ENCODE results near the gene PLEKHM3.

GRCh38 chr2:207930747-207931146 is 94.6 kb downstream of the PLEKHM3 start:
- TF ChIP-seq CTCF (IDR thresholded peaks at IDR 0.05) (peak in 3 of 7 experiments; percentile 22 to 45 (median 27)), POLR2A (IDR thresholded peaks at IDR 0.05) (peak in 2 of 3 donors; percentile 48 to 54)
